H1 (cell line): ENCODE measurements around the gene SPRR4. TPM values are rescaled to one million over a fixed set of nuclear protein-coding genes. Genes with fewer than 3 reads are reported as not detected.

ENCODE experiments used
- CTCF ChIA-PET: fragments of 300-600 bp; sonication (Branson Sonifier 250); formaldehyde crosslinking; loops from one replicate; lab custom pipeline; 2021; ENCODE audit not compliant: partially characterized antibody; lab: Charles Lee
- POLR2A ChIA-PET: fragments of 300-600 bp; sonication (Branson Sonifier 250); formaldehyde crosslinking; loops from one replicate; lab custom pipeline; 2021; ENCODE audit warnings: inconsistent platforms; ENCODE audit not compliant: partially characterized antibody; lab: Charles Lee
- DNase-seq, 2 experiments: peaks; one replicate each; pipeline versions ENCODE4 v3.0.0 to v3.0.0-alpha.2; 2010 to 2022; ENCODE audit warnings: low spot score in 2 of 2, low read depth in 1 of 2, mixed read lengths in 1 of 2
- FAIRE-seq: peaks from 2 replicates; lab custom pipeline; 2011; peaks lifted over from hg19 to GRCh38; lab: Jason Lieb, UNC
- H2AFZ ChIP-seq: 2 replicates; pipeline ENCODE4 v1.8.1; 2012; ENCODE audit warnings: low read length, inconsistent platforms
- H2AK5ac ChIP-seq: 2 replicates; pipeline ENCODE4 v1.6.1; 2013; ENCODE audit warnings: low read depth, low read length
- H2BK120ac ChIP-seq: replicated peaks from 2 replicates; pipeline ENCODE3; 2013; ENCODE audit warnings: low read depth, low read length, inconsistent platforms
- H2BK12ac ChIP-seq: 2 replicates; pipeline ENCODE4 v1.6.1; 2013; ENCODE audit warnings: low read depth, low read length
- H2BK15ac ChIP-seq: 2 replicates; pipeline ENCODE4 v1.6.1; 2013; ENCODE audit warnings: low read length
- H2BK20ac ChIP-seq: 2 replicates; pipeline ENCODE4 v1.6.1; 2013; ENCODE audit warnings: low read length
- H2BK5ac ChIP-seq: 2 replicates; pipeline ENCODE4 v1.6.1; 2013; ENCODE audit warnings: low read depth, low read length
- H3K14ac ChIP-seq: 2 replicates; pipeline ENCODE4 v1.6.1; 2013; ENCODE audit warnings: inconsistent platforms; ENCODE audit not compliant: insufficient read length
- H3K18ac ChIP-seq: 2 replicates; pipeline ENCODE4 v1.6.1; 2013; ENCODE audit warnings: low read length; ENCODE audit errors: extremely low read depth
- H3K23ac ChIP-seq: 2 replicates; pipeline ENCODE4 v1.6.1; 2013; ENCODE audit warnings: inconsistent platforms; ENCODE audit not compliant: insufficient read length
- H3K23me2 ChIP-seq: 2 replicates; pipeline ENCODE4 v1.6.1; 2013; ENCODE audit warnings: low read depth, low read length
- H3K27ac ChIP-seq: 2 replicates; pipeline ENCODE4 v1.6.1; 2011; ENCODE audit warnings: low read depth, low read length, inconsistent platforms
- H3K27me3 ChIP-seq, 4 experiments: replicated peaks in 1 of 4; 1 replicate in 1 of 4; 2 replicates in 3 of 4; pipeline versions ENCODE4 v1.6.1 to v1.8.1; 2011 to 2013; ENCODE audit warnings: low read length in 3 of 4, mild to moderate bottlenecking in 3 of 4, inconsistent platforms in 2 of 4, mixed read lengths in 2 of 4, moderate library complexity in 1 of 4; ENCODE audit not compliant: control insufficient read depth in 3 of 4, insufficient read depth in 3 of 4; ENCODE audit errors: extremely low read depth in 1 of 4
- H3K36me3 ChIP-seq, 4 experiments: 2 replicates each; pipeline versions ENCODE4 v1.6.1 to v1.8.1; 2011 to 2013; ENCODE audit warnings: mild to moderate bottlenecking in 4 of 4, low read length in 3 of 4, moderate library complexity in 2 of 4, control low read depth in 1 of 4, inconsistent platforms in 1 of 4; ENCODE audit not compliant: insufficient read depth in 4 of 4, control insufficient read depth in 2 of 4
- H3K4ac ChIP-seq: replicated peaks from 2 replicates; pipeline ENCODE3; 2013; ENCODE audit warnings: low read length, low read depth, mixed read lengths, inconsistent platforms; ENCODE audit not compliant: insufficient read length
- H3K4me1 ChIP-seq, 4 experiments: replicated peaks in 1 of 4; 1 replicate in 1 of 4; 2 replicates in 3 of 4; pipeline versions ENCODE4 v1.6.1 to v1.8.1; 2011 to 2013; ENCODE audit warnings: low read length in 3 of 4, inconsistent platforms in 2 of 4, mixed read lengths in 1 of 4; ENCODE audit not compliant: insufficient read depth in 4 of 4, control insufficient read depth in 3 of 4
- H3K4me2 ChIP-seq, 2 experiments: 2 replicates each; pipeline versions ENCODE4 v1.6.1 to v1.8.1; 2011 to 2013; ENCODE audit warnings: low read depth in 2 of 2, low read length in 2 of 2, control low read depth in 1 of 2, inconsistent platforms in 1 of 2, mild to moderate bottlenecking in 1 of 2; ENCODE audit not compliant: insufficient read depth in 1 of 2
- H3K4me3 ChIP-seq, 4 experiments: fragments of 200-600, 300-600 bp in 1 of 4; sonication (generic), shearing (Covaris generic), sonication (Bioruptor Twin) in 1 of 4; 2 replicates each; pipeline versions ENCODE4 v1.5.1 to v1.8.1; 2011 to 2016; ENCODE audit warnings: low read length in 4 of 4, low read depth in 3 of 4, control low read depth in 2 of 4, inconsistent platforms in 2 of 4, mild to moderate bottlenecking in 2 of 4, mixed read lengths in 1 of 4, moderate library complexity in 1 of 4; ENCODE audit not compliant: insufficient read depth in 2 of 4; ENCODE audit errors: extremely low read depth in 1 of 4
- H3K56ac ChIP-seq: replicated peaks from 2 replicates; pipeline ENCODE3; 2013; ENCODE audit warnings: low read depth, mild to moderate bottlenecking, mixed read lengths, low read length, inconsistent platforms; ENCODE audit not compliant: insufficient read length
- H3K79me1 ChIP-seq: 2 replicates; pipeline ENCODE4 v1.6.1; 2013; ENCODE audit warnings: low read depth, low read length, control low read depth
- H3K79me2 ChIP-seq, 2 experiments: 2 replicates each; pipeline versions ENCODE4 v1.6.1 to v1.8.1; 2012 to 2013; ENCODE audit warnings: low read length in 2 of 2, mild to moderate bottlenecking in 2 of 2, inconsistent platforms in 1 of 2; ENCODE audit not compliant: insufficient read depth in 2 of 2, control insufficient read depth in 1 of 2
- H3K9ac ChIP-seq, 4 experiments: replicated peaks in 1 of 4; 1 replicate in 1 of 4; 2 replicates in 3 of 4; pipeline versions ENCODE4 v1.6.1 to v1.8.1; 2011 to 2013; ENCODE audit warnings: low read depth in 3 of 4, low read length in 3 of 4, control low read depth in 2 of 4, mild to moderate bottlenecking in 2 of 4, moderate library complexity in 2 of 4, inconsistent platforms in 1 of 4; ENCODE audit errors: extremely low read depth in 1 of 4
- H3K9me3 ChIP-seq, 2 experiments: 2 replicates each; pipeline versions ENCODE4 v1.6.1 to v1.8.1; 2012 to 2013; ENCODE audit warnings: mild to moderate bottlenecking in 2 of 2, moderate library complexity in 2 of 2, control low read depth in 1 of 2, inconsistent platforms in 1 of 2, low read depth in 1 of 2, low read length in 1 of 2, mixed read lengths in 1 of 2; ENCODE audit not compliant: insufficient read depth in 2 of 2
- H4K20me1 ChIP-seq, 2 experiments: replicated peaks in 1 of 2; 2 replicates each; pipeline versions ENCODE3 to v1.8.1; 2011 to 2013; ENCODE audit warnings: inconsistent platforms in 2 of 2, low read length in 2 of 2, mild to moderate bottlenecking in 1 of 2; ENCODE audit not compliant: insufficient read depth in 2 of 2, control insufficient read depth in 1 of 2
- H4K5ac ChIP-seq: 2 replicates; pipeline ENCODE4 v1.6.1; 2013; ENCODE audit warnings: low read length, low read depth, mixed read lengths, inconsistent platforms; ENCODE audit not compliant: insufficient read length
- H4K8ac ChIP-seq: 2 replicates; pipeline ENCODE4 v1.8.0; 2013; ENCODE audit warnings: mild to moderate bottlenecking, moderate library complexity, low read length, inconsistent platforms; ENCODE audit not compliant: insufficient read depth; ENCODE audit errors: extremely low read depth
- H4K91ac ChIP-seq: replicated peaks from 2 replicates; pipeline ENCODE3; 2013; ENCODE audit warnings: low read length, mixed read lengths, inconsistent platforms; ENCODE audit not compliant: insufficient read length
- CBX8 ChIP-seq: fragments of 300-800, 300-1000 bp; sonication (generic); IDR thresholded peaks from 2 replicates; pipeline ENCODE4 v1.7.1; 2016; ENCODE audit warnings: low read depth, low read length, borderline replicate concordance
- KDM4A ChIP-seq: IDR thresholded peaks from one replicate; pipeline ENCODE4 v1.7.1; 2012; ENCODE audit warnings: low read depth, mild to moderate bottlenecking, moderate library complexity, low read length, inconsistent platforms; ENCODE audit not compliant: severe bottlenecking
- NANOG ChIP-seq: IDR thresholded peaks from 2 replicates; pipeline ENCODE4 v1.6.1; 2011; ENCODE audit warnings: low read length, low read depth, mild to moderate bottlenecking, inconsistent platforms; ENCODE audit not compliant: insufficient read depth, poor library complexity, severe bottlenecking
- SAP30 ChIP-seq: fragments of 300-600 bp; sonication (generic); IDR thresholded peaks from 2 replicates; pipeline ENCODE4 v1.7.1; 2012; ENCODE audit warnings: low read length, moderate library complexity, mild to moderate bottlenecking, inconsistent platforms; ENCODE audit not compliant: insufficient read depth, insufficient replicate concordance
- WGBS, 2 experiments: shearing (Covaris generic) in 1 of 2; methylation state at CpG; one replicate each; pipeline versions ENCODE4 v1.1.6 to v1.1.7; 2013 to 2015; ENCODE audit warnings: low lambda C conversion rate in 2 of 2, mixed read lengths in 2 of 2, inconsistent platforms in 1 of 2, low coverage in 1 of 2, missing lambda C conversion rate in 1 of 2; ENCODE audit not compliant: insufficient replicate concordance in 2 of 2, insufficient coverage in 1 of 2, insufficient read length in 1 of 2; ENCODE audit errors: extremely low coverage in 1 of 2, missing lambda C conversion rate in 1 of 2; 5-methylcytosine and 5-hydroxymethylcytosine counted together
- polyA plus RNA-seq, 7 experiments: library from polyadenylated mRNA; depleted of rRNA in 3 of 7; stranded (reverse) in 5 of 7; unstranded in 2 of 7; fragments of >200 nt in 5 of 7; fragments of 200-250 nt in 2 of 7; gene quantifications; 1 replicate in 5 of 7; 2 replicates in 1 of 7; 4 replicates in 1 of 7; pipeline versions ENCODE4 v1.2.1 to v1.2.3, GENCODE V29; 2011 to 2013; ENCODE audit warnings: missing spikeins in 2 of 7, mixed read lengths in 2 of 7
- total RNA-seq: library from RNA; stranded (reverse); fragmentation: NEBNext Ultra II Directional; extraction: Animal tissue kit (Norgen Biotek cat#: 25700); gene quantifications from 2 replicates; pipeline ENCODE4 v1.2.1, GENCODE V29; 2021

Gene SPRR4
- total and polyA plus RNA-seq, 2 of the 8 experiments (the other 6 are each of a cell fraction or from before 2014, with no cell fraction given): not detected

DNA sequence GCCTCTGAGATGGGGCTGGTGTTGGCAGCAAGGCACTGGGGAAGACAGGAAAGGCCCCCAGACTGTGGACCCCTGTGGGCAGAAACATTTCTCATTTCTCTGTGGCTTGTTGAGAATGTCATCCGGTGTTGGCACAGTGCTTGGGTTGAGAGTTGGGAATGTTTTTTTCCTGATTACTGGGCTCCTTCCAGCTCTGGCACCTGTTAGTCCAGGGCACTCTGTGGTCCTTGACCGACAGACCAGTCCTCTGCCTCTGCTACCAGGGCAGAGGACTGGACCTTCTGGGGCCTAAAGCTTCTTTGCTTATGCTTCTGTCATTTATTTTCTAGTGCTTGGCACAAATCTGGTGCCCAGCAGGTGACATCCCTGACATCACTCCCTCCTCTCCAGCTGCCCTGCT, 28.3 kb upstream of the SPRR4 start:
- H3K18ac ChIP-seq: no peak overlapping the region
- H3K9me3 ChIP-seq: no peaks in the 10 kb centered on the region
- H3K4ac ChIP-seq: no peak overlapping the region
- no peak overlapping the region for H3K23ac ChIP-seq
- no peaks in the 10 kb centered on the region for H4K20me1 ChIP-seq
- H3K9ac ChIP-seq: no peak overlapping the region
- H4K91ac ChIP-seq: no peak overlapping the region
- H3K4me1 ChIP-seq: no peaks in the 10 kb centered on the region
- ChIA-PET CTCF (interaction anchor here (0.6 kb wide), 1 partner anchor 1226 kb away, joined by 3 read pairs; no protein-coding TSS in a partner anchor), POLR2A (no interaction called here)
- H3K4me2 ChIP-seq: no peak overlapping the region
- H3K4me3 ChIP-seq: no peak overlapping the region
- no peaks in the 10 kb centered on the region; the same call in 1 of the 2 replicates for H3K23me2 ChIP-seq
- H3K36me3 ChIP-seq: no peaks in the 10 kb centered on the region
- FAIRE-seq (no peak), DNase-seq (no peak)
- H2BK15ac ChIP-seq: no peak overlapping the region
- H4K5ac ChIP-seq: no peak overlapping the region
- H4K8ac ChIP-seq: no peak overlapping the region; the same call in 1 of the 2 replicates
- no peak overlapping the region for H2BK20ac ChIP-seq
- H2BK5ac ChIP-seq: no peak overlapping the region
- no peak overlapping the region for H2AK5ac ChIP-seq
- no peak overlapping the region for H2BK12ac ChIP-seq
- 83% methylated on average over 2 of the region's 2 CpGs; no CpG with 5 or more reads in 1 of the 2 experiments for WGBS, 2 experiments
- no peaks in the 10 kb centered on the region for H3K27me3 ChIP-seq
- no peak overlapping the region for H3K14ac ChIP-seq
- H3K79me2 ChIP-seq: no peaks in the 10 kb centered on the region
- H3K56ac ChIP-seq: no peak overlapping the region
- TF ChIP-seq CBX8 (no peak), KDM4A (no peak), NANOG (no peak), SAP30 (no peak)
- H2AFZ ChIP-seq: no peak overlapping the region
- H3K27ac ChIP-seq: no peak overlapping the region
- no peaks in the 10 kb centered on the region for H3K79me1 ChIP-seq
- no peak overlapping the region for H2BK120ac ChIP-seq
